ENCODE results near the gene EMILIN2.

DNA sequence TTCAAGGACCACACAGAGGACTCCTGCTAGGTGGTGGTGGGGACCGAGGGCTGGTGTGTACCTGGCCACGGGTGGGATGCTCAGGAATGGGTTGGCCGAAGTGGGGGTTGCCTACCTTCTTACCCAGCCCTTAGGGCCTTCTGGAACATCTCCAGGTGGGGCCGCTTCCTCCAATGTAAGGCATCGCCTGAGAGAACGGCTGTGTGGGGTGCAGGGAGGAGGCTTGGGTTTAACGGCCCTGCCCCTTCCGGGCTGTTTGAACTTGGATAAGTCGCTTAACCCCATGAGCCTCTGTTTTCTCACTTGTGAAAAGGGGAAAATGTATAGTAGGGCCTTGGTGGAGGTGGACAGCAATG lies 35.0 kb downstream of the EMILIN2 start:
- TF ChIP-seq, protein P1, sequence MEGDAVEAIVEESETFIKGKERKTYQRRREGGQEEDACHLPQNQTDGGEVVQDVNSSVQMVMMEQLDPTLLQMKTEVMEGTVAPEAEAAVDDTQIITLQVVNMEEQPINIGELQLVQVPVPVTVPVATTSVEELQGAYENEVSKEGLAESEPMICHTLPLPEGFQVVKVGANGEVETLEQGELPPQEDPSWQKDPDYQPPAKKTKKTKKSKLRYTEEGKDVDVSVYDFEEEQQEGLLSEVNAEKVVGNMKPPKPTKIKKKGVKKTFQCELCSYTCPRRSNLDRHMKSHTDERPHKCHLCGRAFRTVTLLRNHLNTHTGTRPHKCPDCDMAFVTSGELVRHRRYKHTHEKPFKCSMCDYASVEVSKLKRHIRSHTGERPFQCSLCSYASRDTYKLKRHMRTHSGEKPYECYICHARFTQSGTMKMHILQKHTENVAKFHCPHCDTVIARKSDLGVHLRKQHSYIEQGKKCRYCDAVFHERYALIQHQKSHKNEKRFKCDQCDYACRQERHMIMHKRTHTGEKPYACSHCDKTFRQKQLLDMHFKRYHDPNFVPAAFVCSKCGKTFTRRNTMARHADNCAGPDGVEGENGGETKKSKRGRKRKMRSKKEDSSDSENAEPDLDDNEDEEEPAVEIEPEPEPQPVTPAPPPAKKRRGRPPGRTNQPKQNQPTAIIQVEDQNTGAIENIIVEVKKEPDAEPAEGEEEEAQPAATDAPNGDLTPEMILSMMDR (IDR thresholded peaks at IDR 0.05; ENCODE audit: low read depth, low read length, poor library complexity, severe bottlenecking) = no peak
- TF ChIP-seq EZH2phosphoT487 (IDR thresholded peaks at IDR 0.05; ENCODE audit: borderline replicate concordance, low read length) = no peak
